ENCODE measurements around the gene IARS2. TPM values are rescaled to one million over a fixed set of nuclear protein-coding genes. Genes with fewer than 3 reads are reported as not detected.

The IARS2 gene
- polyA plus RNA-seq, 1 donor from 2014 or later, result 59.2 TPM

- TF ChIP-seq EP300 (conservative IDR thresholded peaks at IDR 0.05; ENCODE audit: poor library complexity, severe bottlenecking) (no peak), REST (IDR thresholded peaks at IDR 0.05; ENCODE audit: borderline replicate concordance) (no peak), TAF1 (IDR thresholded peaks at IDR 0.05; ENCODE audit: low read depth) (no peak), EZH2 (IDR thresholded peaks at IDR 0.05; ENCODE audit: borderline replicate concordance, insufficient read depth, low read length, poor library complexity, severe bottlenecking) (no peak), RAD21 (conservative IDR thresholded peaks at IDR 0.05) (no peak), MXI1 (conservative IDR thresholded peaks at IDR 0.05; ENCODE audit: poor library complexity, severe bottlenecking) (no peak), POLR2AphosphoS5 (IDR thresholded peaks at IDR 0.05) (no peak), SMC3 (conservative IDR thresholded peaks at IDR 0.05; ENCODE audit: poor library complexity) (no peak), CTCF (IDR thresholded peaks at IDR 0.05; ENCODE audit: poor library complexity, severe bottlenecking) (no peak)
These were observed 33.1 kb downstream of the IARS2 start for GRCh38 chr1:220127076-220127475.

DNA sequence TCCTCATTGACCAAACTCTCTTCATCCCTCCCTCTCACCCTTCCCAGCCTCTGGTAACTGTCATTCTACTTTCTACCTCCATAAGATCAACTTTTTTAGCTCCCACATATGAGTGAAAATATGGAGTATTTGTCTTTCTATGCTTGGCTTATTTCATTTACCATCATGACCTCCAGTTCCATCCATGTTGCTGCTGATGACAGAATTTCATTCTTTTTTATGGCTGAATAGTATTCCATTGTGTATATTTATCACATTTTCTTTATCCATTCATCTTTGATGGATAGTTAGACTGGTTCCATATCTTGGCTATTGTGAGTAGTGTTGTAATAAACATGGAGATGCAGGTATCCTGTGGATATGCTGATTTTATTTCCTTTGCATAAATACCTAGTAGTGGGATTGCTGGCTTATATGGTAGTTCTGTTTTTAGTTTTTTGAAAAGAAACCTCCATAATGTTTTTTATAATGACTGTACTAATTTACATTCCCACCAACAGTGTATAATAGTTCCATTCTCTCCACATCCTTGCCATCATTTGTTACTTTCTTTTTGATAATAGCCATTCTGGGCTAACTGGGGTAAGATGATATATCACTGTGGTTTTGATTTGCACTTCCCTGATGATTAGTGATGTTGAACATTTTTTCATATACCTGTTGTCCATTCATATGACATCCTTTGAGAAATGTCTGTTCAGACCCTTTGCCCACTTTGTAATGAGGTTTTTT lies 35.7 kb downstream of the IARS2 start:
- Histone ChIP-seq H3K27ac (ENCODE audit: low read length) (no peak overlapping the region), H3K4me2 (ENCODE audit: low read length) (no peak overlapping the region), H3K9me2 (ENCODE audit: insufficient read depth, low read length) (no peaks in the 10 kb centered on the region), H3K4me3 (ENCODE audit: low read length) (no peak overlapping the region), H3K27me3 (ENCODE audit: insufficient read depth, low read depth, low read length) (no peaks in the 10 kb centered on the region), H3F3A (ENCODE audit: insufficient read depth, low read length, poor library complexity, severe bottlenecking) (no peaks in the 10 kb centered on the region), H4K20me1 (ENCODE audit: insufficient read depth) (no peaks in the 10 kb centered on the region), H2AFZ (ENCODE audit: low read depth, low read length) (no peak overlapping the region), H3K36me3 (ENCODE audit: insufficient read depth, low read length) (peaks cover 10% of the 10 kb centered on the region), H3K9ac (ENCODE audit: low read length) (no peak overlapping the region), H3K79me2 (replicated peaks; ENCODE audit: insufficient read depth, low read length) (no peaks in the 10 kb centered on the region), H3K9me3 (ENCODE audit: low read length) (no peaks in the 10 kb centered on the region)
- TF ChIP-seq CTCF (IDR thresholded peaks at IDR 0.05; ENCODE audit: poor library complexity, severe bottlenecking) (no peak), MXI1 (conservative IDR thresholded peaks at IDR 0.05; ENCODE audit: poor library complexity, severe bottlenecking) (no peak), SMC3 (conservative IDR thresholded peaks at IDR 0.05; ENCODE audit: poor library complexity) (no peak), REST (IDR thresholded peaks at IDR 0.05; ENCODE audit: borderline replicate concordance) (no peak), EP300 (conservative IDR thresholded peaks at IDR 0.05; ENCODE audit: poor library complexity, severe bottlenecking) (no peak), RAD21 (conservative IDR thresholded peaks at IDR 0.05) (no peak), EZH2 (IDR thresholded peaks at IDR 0.05; ENCODE audit: borderline replicate concordance, insufficient read depth, low read length, poor library complexity, severe bottlenecking) (no peak), TAF1 (IDR thresholded peaks at IDR 0.05; ENCODE audit: low read depth) (no peak)

More at GRCh38 chr1:220127076-220127475, 33.1 kb downstream of the IARS2 start:
- no peaks in the 10 kb centered on the region for H4K20me1 ChIP-seq (ENCODE audit: insufficient read depth)
- H3K9me2 ChIP-seq (ENCODE audit: insufficient read depth, low read length), result no peaks in the 10 kb centered on the region
- no peak overlapping the region for H2AFZ ChIP-seq (ENCODE audit: low read depth, low read length)
- H3K9me3 ChIP-seq (ENCODE audit: low read length), result no peaks in the 10 kb centered on the region
- H3K79me2 ChIP-seq (replicated peaks; ENCODE audit: insufficient read depth, low read length), result no peaks in the 10 kb centered on the region
- H3K4me2 ChIP-seq (ENCODE audit: low read length), result no peak overlapping the region
- H3K27ac ChIP-seq (ENCODE audit: low read length), result no peak overlapping the region
- no peak overlapping the region for H3K4me3 ChIP-seq (ENCODE audit: low read length)
- no peak overlapping the region for H3K9ac ChIP-seq (ENCODE audit: low read length)
- peaks cover 10% of the 10 kb centered on the region for H3K36me3 ChIP-seq (ENCODE audit: insufficient read depth, low read length)
- H3K27me3 ChIP-seq (ENCODE audit: insufficient read depth, low read depth, low read length), result no peaks in the 10 kb centered on the region
- H3F3A ChIP-seq (ENCODE audit: insufficient read depth, low read length, poor library complexity, severe bottlenecking), result no peaks in the 10 kb centered on the region
